ENCODE measurements around the gene SATB1. TPM values are rescaled to one million over a fixed set of nuclear protein-coding genes. Genes with fewer than 3 reads are reported as not detected.

Gene SATB1
- total and polyA plus RNA-seq, 4 experiments from 2014 or later = 101 to 211 (median 160) TPM

DNA sequence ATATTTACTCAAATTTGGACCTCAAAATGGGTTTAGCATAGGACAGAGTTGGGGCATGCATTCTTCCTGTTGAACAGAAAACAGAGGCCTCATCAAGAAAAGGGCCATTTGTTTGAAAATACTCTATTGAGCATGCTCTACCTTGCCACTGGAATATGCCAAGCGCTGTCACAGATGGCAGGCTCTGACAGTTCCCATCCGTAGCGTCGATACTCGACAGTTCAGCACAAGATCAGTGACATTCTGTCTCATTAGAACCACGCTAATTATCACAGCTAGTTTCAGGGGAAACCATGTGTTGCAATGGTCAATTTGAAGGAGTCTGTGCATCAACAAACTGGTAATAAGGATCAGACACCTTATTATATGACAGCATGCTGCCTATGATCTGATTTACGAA lies 54.5 kb downstream of the SATB1 start:
- POLR2A ChIA-PET (ENCODE audit: partially characterized antibody) = no interaction called here
- no peak for DNase-seq

DNA sequence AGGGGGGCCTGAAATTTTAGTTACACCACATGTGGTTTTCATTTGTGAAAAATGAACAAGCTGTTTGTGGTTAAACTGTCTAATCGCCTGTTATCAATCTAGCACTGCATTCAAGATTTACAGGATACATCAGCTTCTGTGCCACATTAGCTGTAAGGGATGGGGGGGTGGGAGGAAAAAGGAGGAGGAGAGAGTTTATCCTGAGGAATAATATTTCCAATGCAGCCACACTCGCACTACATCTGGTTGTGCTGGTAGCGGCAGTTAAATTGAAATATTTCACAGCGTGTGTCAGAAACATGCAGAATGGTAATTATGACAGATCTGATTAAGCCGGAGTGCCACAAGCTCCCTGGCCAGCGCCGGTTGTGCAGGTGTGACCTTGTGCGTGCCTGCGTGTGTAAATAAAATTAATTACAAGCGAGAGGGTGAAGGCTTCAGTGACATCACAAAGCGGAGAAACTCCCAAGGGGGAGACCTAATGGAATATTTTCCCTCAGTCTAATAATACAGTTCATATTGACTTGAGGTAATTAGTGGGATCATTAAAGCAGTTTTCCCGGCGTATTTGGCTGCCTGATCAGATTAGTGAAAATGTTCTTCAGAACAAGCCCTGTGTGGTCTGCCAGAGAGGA lies 55.5 kb downstream of the SATB1 start:
- DNase-seq = no peak
- CTCF ChIA-PET (ENCODE audit: partially characterized antibody) = no interaction called here
- H3K27ac ChIP-seq (ENCODE audit: low read depth, low read length) = no peak overlapping the region
- intact Hi-C loops (cut with micrococcal nuclease) = no loop called here
- peaks cover 20% of the 10 kb centered on the region for H3K4me1 ChIP-seq (ENCODE audit: insufficient read depth, low read length)
- H3K9me3 Mint-ChIP-seq = peaks cover 0 to 2% (median 0%) of the 10 kb centered on the region in 8 donors
- peaks cover 25 to 66% (median 46%) of the 10 kb centered on the region in 4 donors for H3K4me1 Mint-ChIP-seq
- peaks cover 60 to 71% of the 10 kb centered on the region in 2 donors for H3K36me3 Mint-ChIP-seq
- peaks cover 11% of the 10 kb centered on the region for H3K36me3 ChIP-seq (ENCODE audit: insufficient read depth, low read length)
- H3K4me3 Mint-ChIP-seq = no peak overlapping the region
- no peaks in the 10 kb centered on the region for H3K27me3 ChIP-seq (ENCODE audit: insufficient read depth, low read length)
- POLR2A ChIA-PET (ENCODE audit: partially characterized antibody) = no interaction called here
- H3K27me3 Mint-ChIP-seq = no peaks in the 10 kb centered on the region
- H3K9me3 ChIP-seq (ENCODE audit: control insufficient read depth in 1 of 2, low read length in 2 of 2) = no peaks in the 10 kb centered on the region
- no peak overlapping the region for H3K27ac Mint-ChIP-seq
- H3K4me3 ChIP-seq (ENCODE audit: low read length in 2 of 2) = no peak overlapping the region

More for the DNA sequence above, 54.5 kb downstream of the SATB1 start:
- Histone ChIP-seq H3K4me1 (ENCODE audit: insufficient read depth, low read length) (peaks cover 24% of the 10 kb centered on the region), H3K27ac (ENCODE audit: low read depth, low read length) (no peak overlapping the region), H3K4me3 (ENCODE audit: low read length in 2 of 2) (no peak overlapping the region), H3K9me3 (ENCODE audit: control insufficient read depth in 1 of 2, low read length in 2 of 2) (no peaks in the 10 kb centered on the region), H3K27me3 (ENCODE audit: insufficient read depth, low read length) (no peaks in the 10 kb centered on the region), H3K36me3 (ENCODE audit: insufficient read depth, low read length) (peaks cover 11% of the 10 kb centered on the region)
- CTCF ChIA-PET (ENCODE audit: partially characterized antibody) = no interaction called here
- Mint-ChIP-seq H3K27ac (no peak overlapping the region), H3K36me3 (peaks cover 69 to 72% of the 10 kb centered on the region in 2 donors), H3K9me3 (no peaks in the 10 kb centered on the region), H3K4me1 (peaks cover 33 to 76% (median 55%) of the 10 kb centered on the region in 4 donors), H3K4me3 (no peak overlapping the region), H3K27me3 (no peaks in the 10 kb centered on the region)
- intact Hi-C loops (cut with micrococcal nuclease) = no loop called here

DNA sequence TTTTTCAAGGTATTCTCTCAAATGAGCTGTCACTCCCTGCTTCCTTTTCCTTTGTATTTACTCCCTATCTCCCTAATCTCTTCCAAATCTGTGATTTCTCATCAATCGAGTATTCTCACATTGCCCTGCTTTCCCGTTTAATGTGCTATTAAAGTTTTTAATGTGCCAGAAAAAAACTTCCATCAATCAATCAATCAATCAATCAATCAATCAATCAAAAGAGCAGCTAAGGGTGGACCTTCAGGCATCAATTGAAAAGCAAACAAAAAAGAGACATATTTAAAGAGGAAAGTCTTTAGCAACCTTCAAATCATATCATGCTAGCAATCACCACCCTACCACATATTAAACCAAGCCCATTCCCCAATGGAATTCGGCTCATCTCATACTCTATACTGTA lies 58.9 kb downstream of the SATB1 start:
- DNase-seq = no peak
- ChIA-PET CTCF (ENCODE audit: partially characterized antibody) (interaction anchor here (1.1 kb wide), 1 partner anchor 10 kb away, joined by 3 read pairs; no protein-coding TSS in a partner anchor), POLR2A (ENCODE audit: partially characterized antibody) (interaction anchor here (0.6 kb wide), 1 partner anchor 70 kb away, joined by 4 read pairs; no protein-coding TSS in a partner anchor)
- Histone ChIP-seq H3K27ac (ENCODE audit: low read depth, low read length) (no peak overlapping the region), H3K4me3 (ENCODE audit: low read length in 2 of 2) (no peak overlapping the region), H3K9me3 (ENCODE audit: control insufficient read depth in 1 of 2, low read length in 2 of 2) (no peaks in the 10 kb centered on the region), H3K4me1 (ENCODE audit: insufficient read depth, low read length) (no peaks in the 10 kb centered on the region), H3K36me3 (ENCODE audit: insufficient read depth, low read length) (peaks cover 21% of the 10 kb centered on the region), H3K27me3 (ENCODE audit: insufficient read depth, low read length) (no peaks in the 10 kb centered on the region)
- peaks cover 11 to 42% (median 30%) of the 10 kb centered on the region in 4 donors for H3K4me1 Mint-ChIP-seq
- peak overlapping the region in 3 of 7 donors; percentile 5 to 81 (median 68) for H3K27ac Mint-ChIP-seq
- H3K36me3 Mint-ChIP-seq = peaks cover 58 to 72% of the 10 kb centered on the region in 2 donors
- peaks cover 0 to 2% (median 0%) of the 10 kb centered on the region in 8 donors for H3K9me3 Mint-ChIP-seq
- H3K4me3 Mint-ChIP-seq = no peak overlapping the region
- no peaks in the 10 kb centered on the region for H3K27me3 Mint-ChIP-seq
- intact Hi-C loops (cut with micrococcal nuclease) = no loop called here

DNA sequence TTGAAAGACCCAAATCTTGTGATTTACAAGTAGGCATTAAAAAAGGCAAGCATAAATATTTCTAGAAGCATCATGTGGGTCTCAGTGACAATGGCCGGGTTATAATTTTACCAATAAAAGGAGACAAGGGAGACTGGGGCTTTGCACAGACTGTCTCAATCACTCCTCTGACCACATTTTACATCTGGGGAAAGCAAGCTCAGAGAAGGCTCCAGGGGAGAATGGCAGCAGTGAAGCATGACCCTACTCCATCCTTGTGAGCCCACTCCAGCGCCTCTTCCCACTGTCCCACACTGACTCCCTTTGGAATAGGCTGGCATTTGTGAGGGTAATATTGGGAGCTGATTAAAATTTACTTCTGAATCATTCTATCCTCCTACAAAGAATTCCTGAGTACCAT lies 61.8 kb downstream of the SATB1 start:
- peaks cover 9 to 30% (median 25%) of the 10 kb centered on the region in 4 donors for H3K4me1 Mint-ChIP-seq
- CTCF ChIA-PET (ENCODE audit: partially characterized antibody) = interaction anchor here (1.2 kb wide), 1 partner anchor 26 kb away, joined by 4 read pairs; no protein-coding TSS in a partner anchor

DNA sequence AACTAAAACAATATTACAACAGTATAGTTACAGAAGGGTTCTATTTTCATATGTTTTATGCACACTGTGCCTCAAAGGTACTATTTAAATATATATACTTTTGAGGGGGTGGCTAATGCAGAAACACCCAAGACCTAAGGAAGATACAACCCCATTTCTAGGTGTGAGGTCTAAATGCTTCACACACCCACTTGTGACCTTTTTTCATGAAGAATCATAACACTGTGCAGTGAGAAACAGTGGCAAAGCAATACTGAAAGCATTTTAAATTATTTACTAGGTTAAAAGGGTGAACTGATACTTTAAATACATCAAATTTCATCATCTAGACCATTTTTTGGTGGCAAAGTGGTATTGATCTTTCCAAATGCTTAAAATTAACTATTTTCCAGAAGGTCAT lies 67.4 kb downstream of the SATB1 start:
- Histone ChIP-seq H3K36me3 (ENCODE audit: insufficient read depth, low read length) (peaks cover 4% of the 10 kb centered on the region), H3K4me1 (ENCODE audit: insufficient read depth, low read length) (no peaks in the 10 kb centered on the region), H3K9me3 (ENCODE audit: control insufficient read depth in 1 of 2, low read length in 2 of 2) (no peaks in the 10 kb centered on the region), H3K27ac (ENCODE audit: low read depth, low read length) (no peak overlapping the region), H3K27me3 (ENCODE audit: insufficient read depth, low read length) (no peaks in the 10 kb centered on the region), H3K4me3 (ENCODE audit: low read length in 2 of 2) (no peak overlapping the region)
- Mint-ChIP-seq H3K9me3 (no peaks in the 10 kb centered on the region), H3K4me1 (peaks cover 3 to 11% (median 8%) of the 10 kb centered on the region in 4 donors), H3K4me3 (no peak overlapping the region), H3K27ac (peak overlapping the region in 1 of 7 donors; percentile 24), H3K36me3 (peaks cover 39 to 41% of the 10 kb centered on the region in 2 donors), H3K27me3 (no peaks in the 10 kb centered on the region)
- intact Hi-C loops (cut with micrococcal nuclease) = no loop called here
- POLR2A ChIA-PET (ENCODE audit: partially characterized antibody) = no interaction called here
- DNase-seq = no peak
- CTCF ChIA-PET (ENCODE audit: partially characterized antibody) = no interaction called here

More for the DNA sequence above, 61.8 kb downstream of the SATB1 start:
- Mint-ChIP-seq H3K27ac (peak overlapping the region in 4 of 7 donors; percentile 27 to 48 (median 46)), H3K4me3 (no peak overlapping the region), H3K27me3 (no peaks in the 10 kb centered on the region), H3K9me3 (peaks cover 0 to 2% (median 0%) of the 10 kb centered on the region in 8 donors), H3K36me3 (peaks cover 63 to 73% of the 10 kb centered on the region in 2 donors)
- Histone ChIP-seq H3K27me3 (ENCODE audit: insufficient read depth, low read length) (no peaks in the 10 kb centered on the region), H3K9me3 (ENCODE audit: control insufficient read depth in 1 of 2, low read length in 2 of 2) (no peaks in the 10 kb centered on the region), H3K36me3 (ENCODE audit: insufficient read depth, low read length) (peaks cover 10% of the 10 kb centered on the region), H3K4me3 (ENCODE audit: low read length in 2 of 2) (no peak overlapping the region), H3K27ac (ENCODE audit: low read depth, low read length) (no peak overlapping the region), H3K4me1 (ENCODE audit: insufficient read depth, low read length) (no peaks in the 10 kb centered on the region)
- POLR2A ChIA-PET (ENCODE audit: partially characterized antibody) = no interaction called here
- DNase-seq = no peak
- intact Hi-C loops (cut with micrococcal nuclease) = no loop called here

DNA sequence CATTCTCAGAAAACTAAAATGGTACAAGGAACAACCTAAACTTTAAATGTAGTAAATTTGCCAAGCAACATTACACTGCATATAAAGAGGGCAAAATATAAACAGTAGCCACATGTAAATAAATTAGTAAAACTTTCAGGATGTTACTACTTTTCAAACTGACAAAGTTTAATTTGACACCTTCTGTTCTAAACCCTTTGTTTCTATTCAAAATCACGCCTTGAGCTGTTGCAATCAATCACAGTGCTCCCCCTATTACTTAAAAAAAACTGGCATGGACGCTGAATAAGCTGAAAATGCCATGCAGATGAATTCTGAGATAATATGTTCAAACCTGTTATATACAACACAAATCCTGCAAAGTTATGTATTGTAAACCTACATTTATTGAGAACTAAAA lies 69.3 kb downstream of the SATB1 start:
- H3K4me3 Mint-ChIP-seq = no peak overlapping the region
- Histone ChIP-seq H3K4me3 (ENCODE audit: low read length in 2 of 2) (no peak overlapping the region), H3K27ac (ENCODE audit: low read depth, low read length) (no peak overlapping the region), H3K27me3 (ENCODE audit: insufficient read depth, low read length) (no peaks in the 10 kb centered on the region), H3K9me3 (ENCODE audit: control insufficient read depth in 1 of 2, low read length in 2 of 2) (no peaks in the 10 kb centered on the region), H3K36me3 (ENCODE audit: insufficient read depth, low read length) (peaks cover 16% of the 10 kb centered on the region), H3K4me1 (ENCODE audit: insufficient read depth, low read length) (no peaks in the 10 kb centered on the region)
- H3K9me3 Mint-ChIP-seq = no peaks in the 10 kb centered on the region
- H3K36me3 Mint-ChIP-seq = peaks cover 46 to 50% of the 10 kb centered on the region in 2 donors
- ChIA-PET POLR2A (ENCODE audit: partially characterized antibody) (no interaction called here), CTCF (ENCODE audit: partially characterized antibody) (no interaction called here)
- peaks cover 3 to 7% (median 5%) of the 10 kb centered on the region in 4 donors for H3K4me1 Mint-ChIP-seq
- H3K27me3 Mint-ChIP-seq = no peaks in the 10 kb centered on the region
- intact Hi-C loops (cut with micrococcal nuclease) = no loop called here
- no peak for DNase-seq
- H3K27ac Mint-ChIP-seq = peak overlapping the region in 1 of 7 donors; percentile 32

DNA sequence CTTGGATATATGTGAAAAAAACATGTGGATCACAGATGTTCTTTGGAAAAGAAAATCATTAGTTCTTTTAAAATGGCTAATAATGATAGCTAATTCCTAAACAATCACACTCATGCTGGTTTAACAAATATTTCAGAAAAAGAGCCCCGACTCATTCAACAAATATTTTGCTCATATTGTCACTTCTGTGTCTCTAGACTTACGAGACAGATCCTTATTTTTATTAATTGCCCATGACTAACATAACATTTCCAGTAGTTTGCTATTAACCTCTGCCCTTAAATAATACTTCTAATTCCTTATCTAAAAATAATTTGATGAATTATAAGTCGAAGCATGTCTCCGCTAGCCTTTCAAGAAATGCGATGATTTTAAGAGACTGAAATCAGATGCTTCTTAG lies 70.4 kb downstream of the SATB1 start:
- Histone ChIP-seq H3K27me3 (ENCODE audit: insufficient read depth, low read length) (no peaks in the 10 kb centered on the region), H3K27ac (ENCODE audit: low read depth, low read length) (no peak overlapping the region), H3K4me3 (ENCODE audit: low read length in 2 of 2) (no peak overlapping the region), H3K4me1 (ENCODE audit: insufficient read depth, low read length) (no peaks in the 10 kb centered on the region), H3K36me3 (ENCODE audit: insufficient read depth, low read length) (peaks cover 23% of the 10 kb centered on the region), H3K9me3 (ENCODE audit: control insufficient read depth in 1 of 2, low read length in 2 of 2) (no peaks in the 10 kb centered on the region)
- no peak for DNase-seq
- ChIA-PET CTCF (ENCODE audit: partially characterized antibody) (interaction anchor here (1.5 kb wide), 1 partner anchor 26 kb away, joined by 3 read pairs; no protein-coding TSS in a partner anchor), POLR2A (ENCODE audit: partially characterized antibody) (no interaction called here)
- H3K27ac Mint-ChIP-seq = no peak overlapping the region
- peaks cover 42 to 49% of the 10 kb centered on the region in 2 donors for H3K36me3 Mint-ChIP-seq
- no peak overlapping the region for H3K4me3 Mint-ChIP-seq
- no peaks in the 10 kb centered on the region for H3K27me3 Mint-ChIP-seq
- peaks cover 0 to 4% (median 2%) of the 10 kb centered on the region in 4 donors for H3K4me1 Mint-ChIP-seq
- intact Hi-C loops (cut with micrococcal nuclease) = no loop called here
- no peaks in the 10 kb centered on the region for H3K9me3 Mint-ChIP-seq

Data from CD4-positive, alpha-beta memory T cell (primary cell).